Liver (tissue), 3 donors: Measurements from ENCODE around the gene P2RY6.

ENCODE experiments used
- ATF3 ChIP-seq: IDR thresholded peaks from 2 replicates; pipeline ENCODE4 v1.6.1; 2016; ENCODE audit warnings: antibody characterized with exemption
- FOXA1 ChIP-seq: IDR thresholded peaks from 2 replicates; pipeline ENCODE4 v1.6.1; 2016; ENCODE audit warnings: antibody characterized with exemption
- GABPA ChIP-seq, 2 donors: IDR thresholded peaks in 1 of 2; conservative IDR thresholded peaks in 1 of 2; 2 replicates each; pipeline ENCODE4 v1.6.1; 2016; ENCODE audit warnings: antibody characterized with exemption in 2 of 2, mild to moderate bottlenecking in 1 of 2, moderate library complexity in 1 of 2
- JUND ChIP-seq, 2 donors: IDR thresholded peaks; 2 replicates each; pipeline ENCODE4 v1.6.1; 2016; ENCODE audit warnings: antibody characterized with exemption in 2 of 2
- YY1 ChIP-seq: IDR thresholded peaks from 2 replicates; pipeline ENCODE4 v1.6.1; 2016; ENCODE audit warnings: antibody characterized with exemption, mild to moderate bottlenecking
- TF ChIP-seq, protein P1 (sequence below): fragments of 150-350 bp; IDR thresholded peaks from 2 replicates; pipeline ENCODE4 v1.5.1; 2017; ENCODE audit warnings: improper control_type of control experiment, low read depth, low read length; ENCODE audit not compliant: missing input control
- donor health status: healthy.
- donor health status: healthy.

DNA sequence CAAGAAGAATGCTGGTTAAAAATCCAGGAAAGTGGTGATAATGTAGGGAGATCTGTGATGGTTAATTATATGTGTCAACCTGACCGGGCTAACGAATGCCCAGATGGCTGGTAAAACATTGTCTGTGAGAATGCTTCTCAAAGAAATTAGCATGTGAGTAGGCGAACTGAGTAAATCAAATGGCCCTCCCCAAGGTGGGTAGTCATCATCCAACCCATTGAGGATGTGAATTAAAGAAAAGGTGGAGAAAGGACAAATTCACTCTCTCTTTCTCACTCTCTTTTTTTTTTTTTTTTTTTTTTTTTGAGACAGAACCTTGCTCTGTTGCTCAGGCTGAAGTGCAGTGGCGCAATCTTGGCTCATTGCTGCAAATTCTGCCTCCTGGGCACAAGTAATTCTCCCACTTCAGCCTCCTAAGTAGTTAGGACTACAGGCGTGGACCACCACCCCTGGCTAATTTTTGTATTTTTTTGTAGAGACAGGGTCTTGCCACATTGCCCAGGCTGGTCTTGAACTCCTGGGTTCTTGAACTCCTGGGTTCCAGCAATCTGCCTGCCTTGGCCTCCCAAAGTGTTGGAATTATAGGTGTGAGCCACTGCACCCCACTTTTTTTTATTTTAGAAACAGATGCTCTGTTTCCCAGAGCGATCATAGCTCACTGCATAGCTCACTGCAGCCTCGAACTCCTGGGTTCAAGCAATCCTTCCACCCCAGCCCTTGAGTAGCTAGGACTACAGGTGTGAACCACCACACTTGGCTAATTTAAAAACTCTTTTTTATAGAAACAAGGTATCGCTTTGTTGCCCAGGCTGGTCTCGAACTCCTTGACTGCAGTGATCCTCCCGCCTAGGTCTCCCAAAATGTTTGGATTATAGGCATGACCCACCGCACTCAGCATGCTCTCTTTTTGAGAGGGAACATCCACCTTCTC lies 22.0 kb upstream of the P2RY6 start:
- no peak for TF ChIP-seq GABPA (IDR thresholded peaks at IDR 0.05 in 1 of 2, conservative IDR thresholded peaks at IDR 0.05 in 1 of 2)
- TF ChIP-seq, protein P1, sequence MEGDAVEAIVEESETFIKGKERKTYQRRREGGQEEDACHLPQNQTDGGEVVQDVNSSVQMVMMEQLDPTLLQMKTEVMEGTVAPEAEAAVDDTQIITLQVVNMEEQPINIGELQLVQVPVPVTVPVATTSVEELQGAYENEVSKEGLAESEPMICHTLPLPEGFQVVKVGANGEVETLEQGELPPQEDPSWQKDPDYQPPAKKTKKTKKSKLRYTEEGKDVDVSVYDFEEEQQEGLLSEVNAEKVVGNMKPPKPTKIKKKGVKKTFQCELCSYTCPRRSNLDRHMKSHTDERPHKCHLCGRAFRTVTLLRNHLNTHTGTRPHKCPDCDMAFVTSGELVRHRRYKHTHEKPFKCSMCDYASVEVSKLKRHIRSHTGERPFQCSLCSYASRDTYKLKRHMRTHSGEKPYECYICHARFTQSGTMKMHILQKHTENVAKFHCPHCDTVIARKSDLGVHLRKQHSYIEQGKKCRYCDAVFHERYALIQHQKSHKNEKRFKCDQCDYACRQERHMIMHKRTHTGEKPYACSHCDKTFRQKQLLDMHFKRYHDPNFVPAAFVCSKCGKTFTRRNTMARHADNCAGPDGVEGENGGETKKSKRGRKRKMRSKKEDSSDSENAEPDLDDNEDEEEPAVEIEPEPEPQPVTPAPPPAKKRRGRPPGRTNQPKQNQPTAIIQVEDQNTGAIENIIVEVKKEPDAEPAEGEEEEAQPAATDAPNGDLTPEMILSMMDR: no peak
- no peak for TF ChIP-seq YY1
- no peak for TF ChIP-seq JUND (IDR thresholded peaks at IDR 0.05)
- TF ChIP-seq ATF3: no peak
- TF ChIP-seq FOXA1: no peak
